IPS-15b (cell line): ENCODE data around the gene PRKCA.

Experiments used
- H3K27me3 ChIP-seq: one replicate; pipeline ENCODE4 v1.6.1; 2013; ENCODE audit warnings: low read length; ENCODE audit not compliant: control insufficient read depth, insufficient read depth
- H3K36me3 ChIP-seq: one replicate; pipeline ENCODE4 v1.6.1; 2013; ENCODE audit warnings: low read length; ENCODE audit not compliant: control insufficient read depth, insufficient read depth
- H3K4me1 ChIP-seq: one replicate; pipeline ENCODE4 v1.6.1; 2013; ENCODE audit warnings: mild to moderate bottlenecking, low read length; ENCODE audit not compliant: control insufficient read depth, insufficient read depth
- H3K4me3 ChIP-seq: one replicate; pipeline ENCODE4 v1.5.1; 2013; ENCODE audit warnings: low read depth, low read length
- H3K9ac ChIP-seq: one replicate; pipeline ENCODE4 v1.6.1; 2013; ENCODE audit warnings: low read depth, mild to moderate bottlenecking, low read length
- H3K9me3 ChIP-seq: one replicate; pipeline ENCODE4 v1.6.1; 2013; ENCODE audit warnings: mild to moderate bottlenecking, low read length; ENCODE audit not compliant: control insufficient read depth, insufficient read depth

The PRKCA gene

GRCh38 chr17:66523378-66524200, 221.2 kb downstream of the PRKCA start:
- Histone ChIP-seq H3K4me3 (no peak overlapping the region), H3K27me3 (no peaks in the 10 kb centered on the region), H3K9me3 (no peaks in the 10 kb centered on the region), H3K4me1 (peaks cover 8% of the 10 kb centered on the region), H3K9ac (no peak overlapping the region), H3K36me3 (no peaks in the 10 kb centered on the region)

- Histone ChIP-seq H3K36me3 (no peaks in the 10 kb centered on the region), H3K27me3 (no peaks in the 10 kb centered on the region), H3K9ac (no peak overlapping the region), H3K4me3 (no peak overlapping the region), H3K4me1 (peaks cover 8% of the 10 kb centered on the region), H3K9me3 (no peaks in the 10 kb centered on the region)
Observed at GRCh38 chr17:66524877-66525276, 222.5 kb downstream of the PRKCA start.

GRCh38 chr17:66525338-66525737, 222.9 kb downstream of the PRKCA start:
- no peaks in the 10 kb centered on the region for H3K27me3 ChIP-seq
- H3K9me3 ChIP-seq = no peaks in the 10 kb centered on the region
- no peaks in the 10 kb centered on the region for H3K36me3 ChIP-seq
- no peak overlapping the region for H3K4me3 ChIP-seq
- H3K4me1 ChIP-seq = peaks cover 8% of the 10 kb centered on the region
- no peak overlapping the region for H3K9ac ChIP-seq

GRCh38 chr17:66526827-66527226, 224.4 kb downstream of the PRKCA start:
- Histone ChIP-seq H3K9ac (no peak overlapping the region), H3K4me1 (peaks cover 12% of the 10 kb centered on the region), H3K27me3 (no peaks in the 10 kb centered on the region), H3K36me3 (no peaks in the 10 kb centered on the region), H3K9me3 (no peaks in the 10 kb centered on the region), H3K4me3 (no peak overlapping the region)

- Histone ChIP-seq H3K9ac (no peak overlapping the region), H3K4me3 (no peak overlapping the region), H3K9me3 (no peaks in the 10 kb centered on the region), H3K4me1 (peaks cover 13% of the 10 kb centered on the region), H3K27me3 (no peaks in the 10 kb centered on the region), H3K36me3 (no peaks in the 10 kb centered on the region)
Observed at GRCh38 chr17:66527335-66527734, 224.9 kb downstream of the PRKCA start.

- H3K27me3 ChIP-seq = no peaks in the 10 kb centered on the region
- peaks cover 20% of the 10 kb centered on the region for H3K4me1 ChIP-seq
- no peak overlapping the region for H3K4me3 ChIP-seq
- H3K9ac ChIP-seq = no peak overlapping the region
- H3K36me3 ChIP-seq = no peaks in the 10 kb centered on the region
- no peaks in the 10 kb centered on the region for H3K9me3 ChIP-seq
Observed at GRCh38 chr17:66531851-66532295, 229.5 kb downstream of the PRKCA start.

- Histone ChIP-seq H3K9ac (no peak overlapping the region), H3K9me3 (no peaks in the 10 kb centered on the region), H3K36me3 (no peaks in the 10 kb centered on the region), H3K4me1 (peaks cover 20% of the 10 kb centered on the region), H3K27me3 (no peaks in the 10 kb centered on the region), H3K4me3 (no peak overlapping the region)
Observed at GRCh38 chr17:66533572-66533971, 231.2 kb downstream of the PRKCA start.

GRCh38 chr17:66533986-66534385, 231.6 kb downstream of the PRKCA start:
- Histone ChIP-seq H3K36me3 (no peaks in the 10 kb centered on the region), H3K4me3 (no peak overlapping the region), H3K4me1 (peaks cover 20% of the 10 kb centered on the region), H3K9ac (no peak overlapping the region), H3K9me3 (no peaks in the 10 kb centered on the region), H3K27me3 (no peaks in the 10 kb centered on the region)

GRCh38 chr17:66535611-66536010, 233.2 kb downstream of the PRKCA start:
- Histone ChIP-seq H3K27me3 (no peaks in the 10 kb centered on the region), H3K9ac (no peak overlapping the region), H3K4me3 (no peak overlapping the region), H3K36me3 (no peaks in the 10 kb centered on the region), H3K9me3 (no peaks in the 10 kb centered on the region), H3K4me1 (peaks cover 26% of the 10 kb centered on the region)

- H3K36me3 ChIP-seq = no peaks in the 10 kb centered on the region
- H3K9me3 ChIP-seq = no peaks in the 10 kb centered on the region
- peaks cover 28% of the 10 kb centered on the region for H3K4me1 ChIP-seq
- no peak overlapping the region for H3K9ac ChIP-seq
- no peak overlapping the region for H3K4me3 ChIP-seq
- H3K27me3 ChIP-seq = no peaks in the 10 kb centered on the region
Observed at GRCh38 chr17:66537502-66537901, 235.1 kb downstream of the PRKCA start.

GRCh38 chr17:66538776-66539175, 236.4 kb downstream of the PRKCA start:
- no peaks in the 10 kb centered on the region for H3K9me3 ChIP-seq
- no peaks in the 10 kb centered on the region for H3K27me3 ChIP-seq
- no peaks in the 10 kb centered on the region for H3K36me3 ChIP-seq
- no peak overlapping the region for H3K9ac ChIP-seq
- H3K4me3 ChIP-seq = no peak overlapping the region
- peaks cover 17% of the 10 kb centered on the region for H3K4me1 ChIP-seq

GRCh38 chr17:66540131-66540781, 237.8 kb downstream of the PRKCA start:
- peaks cover 13% of the 10 kb centered on the region for H3K4me1 ChIP-seq
- no peaks in the 10 kb centered on the region for H3K36me3 ChIP-seq
- no peak overlapping the region for H3K4me3 ChIP-seq
- H3K27me3 ChIP-seq = no peaks in the 10 kb centered on the region
- H3K9me3 ChIP-seq = no peaks in the 10 kb centered on the region
- peak overlapping the region; percentile 13 for H3K9ac ChIP-seq
